Skin of body (tissue), 2 donors: ENCODE results near the gene MED10. TPM values are rescaled to one million over a fixed set of nuclear protein-coding genes. Genes with fewer than 3 reads are reported as not detected.

ENCODE experiments used
- DNase-seq: peaks from one replicate; lab custom pipeline; 2025; lab: John Stamatoyannopoulos, UW
- total RNA-seq: library from RNA; depleted of rRNA; stranded (reverse); fragments of >200 nt; gene quantifications from one replicate; pipeline ENCODE4 v1.2.3, GENCODE V29; 2014

Gene MED10
- total RNA-seq, 1 donor from 2014 or later, result 15.2 TPM

DNA sequence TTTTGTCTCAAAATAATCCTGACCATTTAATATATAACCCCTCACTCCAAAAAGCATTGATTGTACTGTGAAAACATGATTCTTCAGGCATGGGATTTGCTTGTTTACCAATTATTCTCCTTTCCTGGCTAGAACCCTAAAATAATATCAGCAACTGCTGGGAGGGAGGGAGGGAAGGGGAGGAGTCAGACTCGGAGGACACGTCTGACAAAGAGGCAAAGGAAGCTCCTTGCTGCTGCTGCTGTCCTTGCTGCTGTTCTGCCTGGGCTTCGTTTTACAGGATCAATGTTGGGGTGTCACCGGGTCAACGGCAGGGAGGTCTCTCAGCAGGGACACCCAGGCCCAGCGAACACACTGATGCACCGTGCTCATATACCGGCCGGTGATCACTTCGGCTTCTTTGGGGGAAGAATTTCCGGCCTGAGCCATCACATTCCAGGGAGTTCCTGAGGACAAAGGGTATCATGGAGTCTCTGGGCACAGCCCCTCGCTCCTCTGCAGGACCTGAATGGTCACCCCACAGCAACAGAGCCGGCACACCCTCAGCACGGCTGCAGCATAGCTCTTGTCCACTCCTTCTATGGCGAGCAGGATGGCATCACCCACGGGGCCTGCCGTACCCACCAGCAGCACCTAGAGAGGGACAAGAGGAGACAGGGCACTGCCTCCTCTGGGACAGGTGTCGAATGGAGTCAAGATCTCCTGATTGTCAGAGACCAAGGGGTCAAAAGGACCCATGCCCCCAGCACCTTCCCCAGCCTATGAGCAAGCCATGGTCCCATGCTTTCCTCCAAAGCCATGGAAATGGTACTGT, 27.9 kb downstream of the MED10 start:
- no peak for DNase-seq

DNA sequence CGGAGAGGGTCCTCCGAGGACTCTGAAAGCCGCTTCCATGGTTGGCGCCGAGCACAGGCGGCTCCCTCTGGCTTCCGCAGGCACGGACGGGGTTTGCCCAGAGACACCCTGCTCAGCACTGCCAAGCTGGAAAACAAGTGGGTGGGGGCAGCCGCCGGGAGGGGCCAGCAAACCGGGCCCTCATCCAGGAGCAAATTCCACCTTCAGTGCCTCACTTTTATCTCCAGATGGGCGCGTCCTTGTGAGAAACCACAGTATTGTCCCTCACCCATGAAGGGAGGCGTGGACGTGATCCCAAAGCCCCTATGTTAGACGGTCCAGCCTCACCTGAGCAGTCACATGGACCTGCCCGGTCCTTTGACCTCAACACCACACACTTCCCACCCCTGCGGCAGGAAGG, 29.0 kb downstream of the MED10 start:
- DNase-seq, result no peak

DNA sequence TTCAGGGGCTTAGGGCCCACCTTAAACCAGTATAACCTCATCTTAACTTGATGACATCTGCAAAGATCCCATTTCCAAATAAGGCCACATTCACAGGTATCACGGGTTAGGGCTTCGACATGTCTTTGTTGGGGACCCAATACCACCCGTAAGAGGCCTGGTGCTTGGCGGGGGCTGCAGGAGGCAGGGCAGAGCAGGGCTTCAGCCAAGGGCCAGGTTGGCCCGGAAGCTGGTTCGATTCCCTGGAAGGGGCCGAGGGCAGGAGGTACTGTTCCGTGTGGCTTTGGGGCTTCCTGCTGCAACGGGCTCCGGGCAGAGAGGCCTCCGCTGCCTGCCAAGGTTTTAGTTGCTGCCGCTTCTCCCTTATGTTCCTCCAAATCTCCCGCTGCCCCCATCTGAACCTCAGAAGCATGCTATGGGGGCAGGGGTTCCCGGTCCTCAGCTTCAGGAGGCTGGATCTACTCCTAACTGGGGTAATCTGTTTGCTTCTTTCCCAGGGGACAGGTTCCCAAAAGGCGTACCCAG, 29.8 kb downstream of the MED10 start:
- no peak for DNase-seq

DNA sequence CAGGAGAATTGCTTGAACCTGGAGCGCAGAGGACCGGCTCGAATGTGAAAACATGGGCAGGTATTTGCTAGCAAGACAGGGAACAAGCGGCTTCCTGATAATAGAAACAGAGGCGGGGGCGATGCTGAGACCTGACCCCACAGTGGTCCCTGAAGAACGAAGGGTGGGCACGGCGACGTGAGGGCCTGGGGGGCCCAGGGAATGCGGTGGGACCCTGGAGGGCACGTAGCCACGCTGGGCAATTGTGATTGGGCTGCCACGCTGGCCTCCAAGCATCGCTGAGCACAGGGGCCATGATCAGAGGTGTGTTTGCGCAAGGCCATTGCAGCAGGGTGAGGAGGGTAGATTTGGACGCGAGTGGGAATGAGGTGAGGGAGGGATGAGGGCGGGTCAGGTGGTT, 30.7 kb downstream of the MED10 start:
- no peak for DNase-seq

DNA sequence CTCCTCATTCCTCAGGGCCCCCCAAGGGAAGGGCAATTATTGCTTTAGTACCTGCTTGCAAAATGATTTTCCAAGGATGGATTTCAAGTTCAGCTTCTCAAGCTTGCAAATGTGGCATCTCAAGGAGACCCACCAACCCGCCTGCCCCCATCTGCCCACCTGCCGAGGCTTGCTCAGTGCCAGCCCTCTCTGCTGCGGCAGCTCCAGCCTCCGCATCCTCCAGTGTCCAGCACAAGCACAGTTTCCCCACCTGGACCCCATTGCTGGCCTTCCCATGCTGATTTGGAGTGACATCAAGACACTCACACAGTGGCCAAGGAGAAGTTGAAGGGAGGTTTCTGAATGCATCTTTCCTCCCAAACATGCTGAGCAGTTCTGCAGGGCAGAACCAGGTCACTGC, 31.2 kb downstream of the MED10 start:
- DNase-seq, result no peak

DNA sequence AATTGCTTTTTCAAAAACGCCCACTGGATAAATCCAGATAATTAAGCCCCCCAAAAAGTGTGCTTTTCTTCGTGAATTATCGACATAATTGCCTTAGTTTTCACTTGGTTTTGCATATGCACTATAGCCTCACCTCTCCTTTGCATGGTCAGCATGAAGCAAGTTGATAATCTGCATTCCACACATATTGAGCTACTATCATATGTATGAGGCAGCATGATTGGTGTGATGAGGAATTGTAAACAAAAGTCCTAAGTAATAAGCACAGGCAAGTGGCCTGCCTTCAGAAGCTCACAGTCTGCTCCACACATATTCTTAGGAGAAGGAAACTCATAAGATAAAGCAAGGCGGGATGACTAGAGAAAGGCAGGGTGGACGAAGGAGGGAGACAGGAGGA, 33.8 kb downstream of the MED10 start:
- no peak for DNase-seq

DNA sequence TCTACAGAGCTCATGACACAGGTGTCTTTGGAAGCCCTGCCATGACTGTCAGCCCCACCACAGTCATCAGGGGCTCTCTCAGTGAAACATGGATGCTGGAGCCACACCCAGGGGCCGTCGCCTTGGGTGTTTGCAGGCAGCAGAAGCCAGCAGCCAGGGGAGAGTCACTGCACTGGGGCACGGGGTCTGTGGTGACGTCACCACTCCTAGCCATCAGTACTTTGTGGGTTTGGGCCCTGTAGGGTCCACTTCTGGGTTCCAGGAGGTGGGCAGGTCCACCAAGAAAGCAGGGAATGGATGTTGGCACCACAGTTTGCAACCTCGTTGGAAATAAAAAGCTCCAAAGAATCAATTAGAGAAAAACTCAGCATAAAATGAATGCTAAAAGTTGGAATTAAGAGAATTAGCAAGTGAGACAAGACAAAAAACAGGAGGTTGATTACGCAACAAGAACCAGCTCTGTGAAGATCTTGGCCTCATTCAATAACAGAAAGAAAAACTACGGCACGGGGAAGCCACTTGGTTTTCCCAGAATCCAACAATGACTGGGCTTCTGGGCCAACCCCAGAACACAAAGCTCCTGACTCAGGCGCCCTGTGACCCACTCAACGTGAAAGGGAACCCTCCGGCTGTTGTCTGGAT, 34.3 kb downstream of the MED10 start:
- DNase-seq, result no peak

DNA sequence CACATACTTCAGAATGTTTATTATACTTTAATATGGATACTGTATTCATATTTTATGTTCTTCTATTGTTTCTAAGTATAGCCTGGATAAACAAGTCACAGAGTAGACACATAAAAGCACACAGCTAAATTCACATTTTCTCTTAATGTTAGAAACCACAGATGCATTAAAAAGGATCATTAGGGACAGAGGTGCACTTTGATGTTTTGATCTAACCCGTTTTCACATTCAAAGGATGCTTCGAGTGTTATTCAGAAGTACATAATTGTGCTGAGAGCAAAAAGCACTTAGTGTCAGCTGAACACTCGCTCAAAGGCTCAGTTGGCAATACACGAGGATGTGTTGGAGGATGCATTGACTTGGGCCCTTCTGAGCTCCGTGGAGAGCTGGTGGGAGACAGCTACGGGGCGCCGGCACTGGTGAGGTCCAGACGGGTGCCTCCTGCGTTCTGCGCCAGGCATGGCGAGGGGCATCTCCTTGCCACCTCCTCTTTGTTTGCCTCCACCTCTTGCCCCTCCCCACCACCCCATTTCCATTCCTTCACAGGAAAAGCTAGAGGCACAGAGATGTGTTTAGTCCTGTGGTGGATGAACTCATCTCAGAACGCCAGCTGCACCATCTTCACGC, 35.5 kb downstream of the MED10 start:
- no peak for DNase-seq

DNA sequence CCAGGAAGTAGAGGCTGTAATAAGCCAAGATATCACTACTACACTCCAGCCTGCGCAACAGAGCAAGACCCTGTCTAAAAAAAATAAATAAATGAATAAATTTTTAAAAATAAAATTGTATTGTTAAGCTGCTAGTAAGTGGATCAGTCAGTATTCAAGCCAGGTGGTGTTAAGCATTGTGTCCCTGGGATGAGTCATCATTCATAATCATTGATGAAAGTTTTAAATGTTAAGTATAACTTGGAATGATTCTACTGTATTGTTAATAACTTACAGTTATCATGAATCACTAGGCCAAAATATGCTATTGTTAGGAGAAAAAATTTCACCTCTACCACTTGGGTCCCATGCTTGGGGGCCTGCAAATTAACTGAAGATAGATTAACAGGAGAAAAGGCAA, 38.2 kb downstream of the MED10 start:
- DNase-seq, result no peak

DNA sequence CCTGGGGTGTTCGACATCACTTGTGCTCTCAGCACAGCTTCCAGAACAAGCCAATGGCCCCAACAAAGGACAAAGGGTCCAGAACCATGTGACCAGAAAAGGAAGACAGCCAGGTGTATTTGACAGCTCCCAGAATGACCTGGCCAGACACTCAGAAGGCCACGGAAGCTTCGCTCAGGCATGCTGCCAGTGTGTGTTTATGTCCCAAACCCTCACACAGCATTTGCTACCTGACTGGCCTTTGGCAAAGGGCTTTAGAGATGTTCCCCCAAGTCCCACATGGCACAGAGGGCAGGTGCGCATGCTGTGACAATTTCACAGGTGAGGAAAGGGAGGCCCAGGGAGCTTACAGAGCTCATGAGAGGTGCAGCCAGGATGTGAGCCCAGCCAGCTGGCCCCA, 39.5 kb downstream of the MED10 start:
- DNase-seq, result no peak

DNA sequence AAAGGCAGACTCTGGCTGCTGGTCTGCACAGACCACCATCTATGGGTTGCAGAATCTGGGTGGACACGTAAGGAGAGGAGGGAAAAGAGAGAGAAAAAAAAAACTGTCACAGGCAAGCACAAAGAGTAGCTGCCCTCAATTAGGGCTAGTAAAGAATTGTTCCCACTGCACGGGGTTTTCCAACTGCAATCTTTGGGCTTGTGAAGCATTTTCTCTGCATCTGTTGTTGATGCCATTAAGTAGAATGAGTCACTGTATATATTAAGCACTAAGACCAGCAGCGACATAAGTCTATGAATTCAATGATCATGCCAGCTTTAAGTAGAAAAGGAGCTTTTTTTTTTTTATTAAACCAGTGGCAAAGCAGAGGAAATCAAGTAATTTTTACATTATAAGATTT, 40.2 kb downstream of the MED10 start:
- no peak for DNase-seq

DNA sequence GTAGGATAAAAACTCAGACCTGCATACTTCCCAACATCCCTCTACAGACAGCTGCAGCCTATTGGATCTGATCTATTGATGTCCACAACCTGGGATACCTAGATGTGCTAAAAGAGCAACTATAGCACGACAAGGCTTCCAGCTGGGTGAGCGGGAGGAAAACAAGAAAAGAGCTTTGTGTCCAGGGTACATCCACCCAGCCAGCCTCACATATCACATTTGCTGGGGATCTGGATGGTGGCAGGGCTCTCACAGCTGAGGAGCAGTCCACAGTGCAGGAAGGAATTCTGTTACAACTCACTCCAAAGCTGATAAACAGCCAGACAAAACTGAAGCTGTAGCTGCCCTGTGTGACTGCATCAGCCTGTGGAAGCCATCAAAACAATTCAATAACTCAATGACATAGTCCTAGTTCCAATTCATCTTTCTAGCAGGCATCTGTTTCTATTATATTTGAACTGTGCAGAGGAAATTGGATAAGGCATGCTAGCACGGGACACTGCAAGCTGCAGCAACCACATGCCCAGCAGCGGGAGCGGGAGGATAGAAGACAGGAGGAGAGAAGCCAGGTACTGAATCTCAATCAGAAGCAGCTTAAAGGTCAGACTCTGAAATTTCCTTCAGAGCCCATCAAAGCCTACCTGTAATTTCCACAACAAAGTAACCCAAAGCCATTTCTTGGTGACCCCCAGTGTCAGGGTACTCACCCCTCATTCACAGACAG, 45.0 kb downstream of the MED10 start:
- DNase-seq, result no peak

DNA sequence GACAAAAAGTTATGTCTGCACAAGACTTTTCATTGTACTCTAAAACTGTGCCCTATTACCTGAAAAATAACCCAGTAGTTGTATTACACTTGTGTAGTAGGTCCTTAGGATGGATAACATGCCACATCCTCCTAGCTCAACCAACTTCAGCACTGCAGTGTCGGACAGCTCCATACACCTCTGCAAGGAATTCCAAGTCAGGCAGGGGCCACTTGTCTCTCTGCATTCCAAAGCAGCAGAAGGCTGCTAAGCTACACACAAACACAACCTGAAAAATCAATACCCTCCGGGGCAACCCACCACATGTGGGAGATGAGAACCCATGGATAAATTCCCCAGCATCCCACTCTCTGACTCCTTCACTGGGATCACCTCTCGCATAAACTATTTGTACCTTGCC, 50.2 kb downstream of the MED10 start:
- no peak for DNase-seq

DNA sequence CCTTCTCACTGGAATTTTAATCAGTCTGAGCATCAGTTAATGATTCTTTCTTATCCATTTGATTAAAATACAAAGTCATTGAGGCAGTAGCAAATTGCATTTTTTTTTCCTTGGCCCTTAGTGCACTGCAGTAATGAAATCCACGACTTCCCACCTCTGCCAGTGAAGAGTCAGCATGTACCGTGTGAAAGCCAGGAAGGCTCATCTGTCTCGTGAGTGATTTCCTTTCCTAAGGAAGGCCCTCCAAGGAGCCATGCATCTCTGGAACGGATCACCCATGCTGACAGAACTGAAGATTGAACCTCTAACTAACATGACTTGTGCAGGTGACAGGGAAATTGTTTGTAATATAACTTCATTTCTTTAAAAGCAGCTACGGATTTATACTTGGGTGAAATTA, 51.6 kb downstream of the MED10 start:
- no peak for DNase-seq

DNA sequence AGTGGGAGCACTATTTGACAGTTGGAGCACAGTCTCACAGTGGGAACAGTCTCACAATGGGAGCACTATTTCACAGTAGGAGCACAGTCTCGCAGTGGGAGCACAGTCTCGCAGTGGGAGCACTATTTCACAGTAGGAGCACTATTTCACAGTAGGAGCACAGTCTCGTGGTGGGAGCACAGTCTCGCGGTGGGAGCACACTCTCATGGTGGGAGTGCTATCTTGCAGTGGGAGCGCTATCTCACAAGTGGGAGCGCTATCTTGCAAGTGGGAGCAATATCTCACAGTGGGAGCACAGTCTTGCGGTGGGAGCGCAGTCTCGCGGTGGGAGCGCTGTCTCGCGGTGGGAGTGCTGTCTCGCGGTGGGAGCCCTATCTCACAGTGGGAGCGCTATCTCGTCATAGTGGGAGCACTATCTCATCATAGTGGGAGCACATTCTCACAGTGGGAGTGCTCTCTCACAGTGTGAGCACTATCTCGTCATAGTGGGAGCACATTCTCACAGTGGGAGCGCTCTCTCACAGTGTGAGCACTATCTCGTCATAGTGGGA, 56.1 kb downstream of the MED10 start:
- no peak for DNase-seq

Other genes starting within 250 kb of the MED10 start
- 0.89 TPM for gene UBE2QL1, start 70.3 kb upstream of the MED10 start, total RNA-seq